Kidney epithelial cell (primary cell): ENCODE data around the gene PALM3. TPM values are rescaled to one million over a fixed set of nuclear protein-coding genes. Genes with fewer than 3 reads are reported as not detected.

ENCODE experiments used
- DNase-seq: peaks from one replicate; pipeline ENCODE4 v3.0.0-alpha.2; 2010; ENCODE audit warnings: low read depth
- H3K27me3 ChIP-seq: 2 replicates; pipeline ENCODE4 v1.6.0; 2011; ENCODE audit warnings: low read length; ENCODE audit not compliant: control insufficient read depth, insufficient read depth
- H3K36me3 ChIP-seq: 2 replicates; pipeline ENCODE4 v1.5.1; 2011; ENCODE audit warnings: low read length; ENCODE audit not compliant: control insufficient read depth, insufficient read depth
- H3K4me3 ChIP-seq: 2 replicates; pipeline ENCODE4 v1.5.1; 2011; ENCODE audit warnings: low read depth, mild to moderate bottlenecking, control low read depth, low read length
- CTCF ChIP-seq: IDR thresholded peaks from 2 replicates; pipeline ENCODE4 v1.5.1; 2011; ENCODE audit warnings: mild to moderate bottlenecking, moderate library complexity, low read length, control low read depth, inconsistent platforms; ENCODE audit not compliant: insufficient read depth, poor library complexity, severe bottlenecking
- total RNA-seq: library from RNA; depleted of rRNA; stranded (reverse); fragments of >200 nt; gene quantifications from 2 replicates; pipeline ENCODE4 v1.2.3, GENCODE V29; 2015

The PALM3 gene
- total RNA-seq, 1 donor from 2014 or later = not detected

- no peaks in the 10 kb centered on the region for H3K27me3 ChIP-seq
- H3K36me3 ChIP-seq = no peaks in the 10 kb centered on the region
- DNase-seq = no peak
- TF ChIP-seq CTCF = no peak
- no peak within 1 kb of the TSS for H3K4me3 ChIP-seq
Measured at GRCh38 chr19:14085309-14085995, 23.6 kb upstream of the PALM3 start, which contains the start of gene C19orf67. Gene C19orf67 (minus strand): TSS chr19:14085783. CDS start chr19:14085627, 156 bp downstream.

- no peaks in the 10 kb centered on the region for H3K36me3 ChIP-seq
- DNase-seq = no peak
- no peak for TF ChIP-seq CTCF
- no peaks in the 10 kb centered on the region for H3K27me3 ChIP-seq
- no peak overlapping the region for H3K4me3 ChIP-seq
Measured at GRCh38 chr19:14082675-14082960, 20.7 kb upstream of the PALM3 start.

- H3K4me3 ChIP-seq = peak overlapping the region; percentile 69
- DNase-seq = no peak
- TF ChIP-seq CTCF = no peak
- no peaks in the 10 kb centered on the region for H3K36me3 ChIP-seq
- H3K27me3 ChIP-seq = no peaks in the 10 kb centered on the region
Measured at GRCh38 chr19:14081797-14082674, 20.2 kb upstream of the PALM3 start.

- no peaks in the 10 kb centered on the region for H3K27me3 ChIP-seq
- TF ChIP-seq CTCF = no peak
- DNase-seq = peak; percentile 98
- no peaks in the 10 kb centered on the region for H3K36me3 ChIP-seq
- peak overlapping the region; percentile 69 for H3K4me3 ChIP-seq
Measured at GRCh38 chr19:14080887-14081796, 19.3 kb upstream of the PALM3 start.

GRCh38 chr19:14078411-14078810, 16.5 kb upstream of the PALM3 start:
- no peaks in the 10 kb centered on the region for H3K27me3 ChIP-seq
- DNase-seq = no peak
- no peaks in the 10 kb centered on the region for H3K36me3 ChIP-seq
- no peak overlapping the region for H3K4me3 ChIP-seq
- no peak for TF ChIP-seq CTCF
